Type B pancreatic cell (in vitro differentiated cells): Measurements from ENCODE around the gene CCNL1. TPM values are rescaled to one million over a fixed set of nuclear protein-coding genes. Genes with fewer than 3 reads are reported as not detected.
"Not testable (repeated sequence)": the region's sequence is repeated elsewhere in the genome, so short reads cannot be mapped to it uniquely, and the experiment has no call there.

Experiments used
- DNase-seq: peaks from one replicate; pipeline ENCODE4 v3.0.0; 2021; ENCODE audit warnings: mixed read lengths; ENCODE audit not compliant: unreplicated experiment; ENCODE audit errors: extremely low spot score
- H3K27ac Mint-ChIP-seq: 2 replicates; pipeline ENCODE4 v1.8.0; 2021; ENCODE audit warnings: mild to moderate bottlenecking, mixed read lengths
- H3K27me3 Mint-ChIP-seq: 2 replicates; pipeline ENCODE4 v1.8.0; 2021; ENCODE audit warnings: mixed read lengths
- H3K36me3 Mint-ChIP-seq: 2 replicates; pipeline ENCODE4 v1.8.0; 2021; ENCODE audit warnings: mixed read lengths
- H3K4me1 Mint-ChIP-seq: one replicate; pipeline ENCODE4 v1.8.0; 2021; ENCODE audit warnings: mixed read lengths; ENCODE audit not compliant: unreplicated experiment
- H3K4me3 Mint-ChIP-seq: 2 replicates; pipeline ENCODE4 v1.8.0; 2021; ENCODE audit warnings: mild to moderate bottlenecking, mixed read lengths
- H3K9me3 Mint-ChIP-seq: 2 replicates; pipeline ENCODE4 v1.8.0; 2021; ENCODE audit warnings: mixed read lengths
- total RNA-seq: library from RNA; stranded (reverse); gene quantifications from 2 replicates; pipeline ENCODE4 v1.2.1, GENCODE V29; 2021; ENCODE audit warnings: low replicate concordance
- TF ChIP-seq, protein P1 (sequence below): fragments of 200-600 bp; sonication (generic); conservative IDR thresholded peaks from 2 replicates; pipeline ENCODE4 v1.5.0; 2021; ENCODE audit warnings: antibody characterized with exemption, mild to moderate bottlenecking

Gene CCNL1
- total RNA-seq, 1 donor from 2014 or later = 145 TPM

DNA sequence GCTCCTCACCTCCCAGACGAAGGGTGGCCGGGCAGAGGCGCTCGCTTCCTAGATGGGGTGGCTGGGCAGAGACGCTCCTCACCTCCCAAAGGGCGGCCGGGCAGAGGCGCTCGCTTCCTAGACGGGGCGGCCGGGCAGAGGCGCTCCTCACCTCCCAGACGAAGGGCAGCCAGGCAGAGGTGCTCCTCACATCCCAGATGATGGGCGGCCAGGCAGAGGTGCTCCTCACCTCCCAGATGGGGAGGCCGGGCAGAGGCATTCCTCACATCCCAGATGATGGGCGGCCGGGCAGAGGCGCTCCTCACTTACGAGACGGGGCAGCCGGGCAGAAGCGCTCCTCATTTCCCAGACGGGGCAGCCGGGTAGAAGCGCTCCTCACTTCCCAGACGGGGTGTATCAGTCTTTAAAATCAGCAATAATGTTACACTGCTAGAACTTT lies 19.4 kb upstream of the CCNL1 start:
- Mint-ChIP-seq H3K36me3 (peaks cover 29% of the 10 kb centered on the region), H3K9me3 (peaks cover 7% of the 10 kb centered on the region), H3K4me1 (peaks cover 8% of the 10 kb centered on the region), H3K27me3 (no peaks in the 10 kb centered on the region), H3K27ac (no peak overlapping the region), H3K4me3 (no peak overlapping the region)
- TF ChIP-seq, protein P1, sequence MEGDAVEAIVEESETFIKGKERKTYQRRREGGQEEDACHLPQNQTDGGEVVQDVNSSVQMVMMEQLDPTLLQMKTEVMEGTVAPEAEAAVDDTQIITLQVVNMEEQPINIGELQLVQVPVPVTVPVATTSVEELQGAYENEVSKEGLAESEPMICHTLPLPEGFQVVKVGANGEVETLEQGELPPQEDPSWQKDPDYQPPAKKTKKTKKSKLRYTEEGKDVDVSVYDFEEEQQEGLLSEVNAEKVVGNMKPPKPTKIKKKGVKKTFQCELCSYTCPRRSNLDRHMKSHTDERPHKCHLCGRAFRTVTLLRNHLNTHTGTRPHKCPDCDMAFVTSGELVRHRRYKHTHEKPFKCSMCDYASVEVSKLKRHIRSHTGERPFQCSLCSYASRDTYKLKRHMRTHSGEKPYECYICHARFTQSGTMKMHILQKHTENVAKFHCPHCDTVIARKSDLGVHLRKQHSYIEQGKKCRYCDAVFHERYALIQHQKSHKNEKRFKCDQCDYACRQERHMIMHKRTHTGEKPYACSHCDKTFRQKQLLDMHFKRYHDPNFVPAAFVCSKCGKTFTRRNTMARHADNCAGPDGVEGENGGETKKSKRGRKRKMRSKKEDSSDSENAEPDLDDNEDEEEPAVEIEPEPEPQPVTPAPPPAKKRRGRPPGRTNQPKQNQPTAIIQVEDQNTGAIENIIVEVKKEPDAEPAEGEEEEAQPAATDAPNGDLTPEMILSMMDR = no peak
- DNase-seq = no peak

DNA sequence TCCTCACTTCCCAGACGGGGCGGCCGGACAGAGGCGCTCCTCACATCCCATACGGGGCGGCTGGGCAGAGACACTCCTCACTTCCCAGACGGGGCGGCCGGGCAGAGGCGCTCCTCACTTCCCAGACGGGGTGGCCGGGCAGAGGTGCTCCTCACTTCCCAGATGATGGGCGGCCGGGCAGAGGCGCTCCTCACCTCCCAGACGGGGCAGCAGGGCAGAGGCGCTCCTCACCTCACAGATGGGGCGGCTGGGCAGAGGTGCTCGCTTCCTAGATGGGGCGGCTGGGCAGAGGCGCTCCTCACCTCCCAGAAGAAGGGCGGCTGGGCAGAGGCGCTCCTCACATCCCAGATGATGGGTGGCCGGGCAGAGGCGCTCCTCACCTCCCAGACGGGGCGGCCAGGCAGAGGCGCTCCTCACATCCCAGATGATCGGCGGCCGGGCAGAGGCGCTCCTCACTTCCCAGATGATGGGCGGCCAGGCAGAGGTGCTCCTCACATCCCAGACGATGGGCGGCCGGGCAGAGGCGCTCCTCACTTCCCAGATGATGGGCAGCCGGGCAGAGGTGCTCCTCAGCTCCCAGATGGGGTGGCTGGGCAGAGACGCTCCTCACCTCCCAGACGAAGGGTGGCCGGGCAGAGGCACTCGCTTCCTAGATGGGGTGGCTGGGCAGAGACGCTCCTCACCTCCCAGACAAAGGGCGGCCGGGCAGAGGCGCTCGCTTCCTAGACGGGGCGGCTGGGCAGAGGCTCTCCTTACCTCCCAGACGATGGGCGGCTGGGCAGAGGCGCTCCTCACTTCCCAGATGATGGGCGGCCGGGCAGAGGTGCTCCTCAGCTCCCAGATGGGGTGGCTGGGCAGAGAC lies 18.8 kb upstream of the CCNL1 start:
- H3K4me1 Mint-ChIP-seq = peaks cover 11% of the 10 kb centered on the region
- not testable (repeated sequence) for H3K9me3 Mint-ChIP-seq, H3K27ac Mint-ChIP-seq, H3K4me3 Mint-ChIP-seq, DNase-seq, H3K27me3 Mint-ChIP-seq
- peaks cover 28% of the 10 kb centered on the region for H3K36me3 Mint-ChIP-seq

DNA sequence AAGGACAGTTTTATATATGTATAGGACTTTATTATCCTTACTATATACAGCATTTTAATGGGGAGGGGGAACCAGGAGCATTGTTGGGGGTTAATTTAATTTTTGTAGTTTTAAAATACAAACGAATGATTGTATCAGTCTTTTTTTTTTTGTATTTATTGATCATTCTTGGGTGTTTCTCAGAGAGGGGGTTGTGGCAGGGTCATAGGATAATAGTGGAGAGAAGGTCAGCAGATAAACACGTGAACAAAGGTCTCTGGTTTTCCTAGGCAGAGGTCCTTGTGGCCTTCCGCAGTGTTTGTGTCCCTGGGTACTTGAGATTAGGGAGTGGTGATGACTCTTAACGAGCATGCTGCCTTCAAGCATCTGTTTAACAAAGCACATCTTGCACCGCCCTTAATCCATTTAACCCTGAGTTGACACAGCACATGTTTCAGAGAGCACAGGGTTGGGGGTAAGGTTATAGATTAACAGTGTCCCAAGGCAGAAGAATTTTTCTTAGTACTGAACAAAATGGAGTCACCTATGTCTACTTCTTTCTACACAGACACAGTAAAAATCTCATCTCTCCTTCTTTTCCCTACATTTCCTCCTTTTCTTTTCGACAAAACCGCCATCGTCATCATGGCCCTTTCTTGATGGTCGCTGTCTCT lies 18.0 kb upstream of the CCNL1 start:
- not testable (repeated sequence) for H3K9me3 Mint-ChIP-seq, DNase-seq, H3K27me3 Mint-ChIP-seq, H3K27ac Mint-ChIP-seq
- Mint-ChIP-seq H3K4me3 (peak overlapping the region; percentile 74), H3K4me1 (peaks cover 11% of the 10 kb centered on the region), H3K36me3 (peaks cover 20% of the 10 kb centered on the region)

DNA sequence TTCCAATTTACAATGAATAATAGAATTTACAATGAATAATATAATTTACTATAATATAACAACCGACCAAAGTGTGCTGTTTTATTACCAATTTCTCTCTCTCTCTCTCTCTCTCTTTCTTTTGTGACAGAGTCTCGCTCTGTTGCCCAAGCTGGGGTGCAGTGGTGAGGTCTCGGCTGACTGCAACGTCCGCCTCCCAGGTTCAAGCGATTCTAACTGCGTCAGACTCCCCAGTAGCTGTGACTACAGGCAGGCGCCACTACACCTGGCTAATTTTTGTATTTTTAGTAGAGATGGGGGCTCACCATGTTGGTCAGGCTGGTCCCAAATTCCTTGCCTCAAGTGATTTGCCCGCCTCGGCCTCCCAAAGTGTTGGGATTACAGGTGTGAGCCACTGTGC lies 17.0 kb upstream of the CCNL1 start:
- H3K4me3 Mint-ChIP-seq = peak overlapping the region; percentile 74
- no peaks in the 10 kb centered on the region for H3K9me3 Mint-ChIP-seq
- peaks cover 11% of the 10 kb centered on the region for H3K4me1 Mint-ChIP-seq
- H3K36me3 Mint-ChIP-seq = peaks cover 16% of the 10 kb centered on the region
- DNase-seq = no peak
- peak overlapping the region; percentile 94 for H3K27ac Mint-ChIP-seq
- H3K27me3 Mint-ChIP-seq = no peaks in the 10 kb centered on the region
- TF ChIP-seq, protein P1 = no peak

DNA sequence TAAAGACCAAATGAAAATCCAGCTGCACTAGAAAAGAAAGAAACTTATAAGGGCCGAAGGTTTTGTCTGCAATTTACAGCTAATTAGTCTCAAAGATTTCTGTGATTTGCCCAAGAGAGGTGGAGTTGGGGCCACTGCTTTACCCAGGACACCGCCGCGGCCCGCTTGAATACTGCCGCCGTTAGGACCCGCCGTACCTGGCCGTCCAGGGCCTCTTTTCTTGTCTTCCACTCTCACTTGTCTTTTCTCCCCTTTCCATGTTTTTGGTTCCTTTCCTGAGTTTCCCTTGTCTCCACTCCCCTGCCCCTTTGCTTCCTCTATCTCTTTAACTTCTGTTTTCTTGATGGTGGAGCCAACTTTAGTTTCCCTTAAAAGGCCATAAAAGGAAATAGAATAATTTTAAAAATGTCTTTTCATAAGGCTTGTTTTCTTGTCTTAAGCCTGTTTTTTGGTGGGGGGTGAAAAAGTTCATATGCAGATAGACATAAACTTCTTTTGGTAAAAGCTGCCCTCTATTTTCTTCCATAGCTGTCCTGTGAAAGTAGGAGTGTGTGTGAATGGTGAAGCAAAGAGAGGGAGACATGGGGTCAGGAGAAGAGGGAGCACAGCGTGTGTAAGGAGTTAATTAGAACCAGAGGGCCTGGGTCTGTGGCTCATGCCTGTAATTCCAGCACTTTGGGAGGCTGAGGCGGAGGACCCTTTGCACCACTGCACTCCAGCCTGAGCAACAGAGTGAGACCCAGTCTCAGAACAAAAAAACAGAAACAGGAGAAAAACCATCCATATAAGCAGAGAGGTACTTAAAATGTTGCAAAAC lies 16.0 kb upstream of the CCNL1 start:
- H3K27me3 Mint-ChIP-seq = no peaks in the 10 kb centered on the region
- TF ChIP-seq, protein P1 = no peak
- peak overlapping the region; percentile 91 for H3K4me3 Mint-ChIP-seq
- peak overlapping the region; percentile 94 for H3K27ac Mint-ChIP-seq
- H3K36me3 Mint-ChIP-seq = peaks cover 16% of the 10 kb centered on the region
- no peak for DNase-seq
- H3K4me1 Mint-ChIP-seq = peaks cover 11% of the 10 kb centered on the region
- no peaks in the 10 kb centered on the region for H3K9me3 Mint-ChIP-seq

DNA sequence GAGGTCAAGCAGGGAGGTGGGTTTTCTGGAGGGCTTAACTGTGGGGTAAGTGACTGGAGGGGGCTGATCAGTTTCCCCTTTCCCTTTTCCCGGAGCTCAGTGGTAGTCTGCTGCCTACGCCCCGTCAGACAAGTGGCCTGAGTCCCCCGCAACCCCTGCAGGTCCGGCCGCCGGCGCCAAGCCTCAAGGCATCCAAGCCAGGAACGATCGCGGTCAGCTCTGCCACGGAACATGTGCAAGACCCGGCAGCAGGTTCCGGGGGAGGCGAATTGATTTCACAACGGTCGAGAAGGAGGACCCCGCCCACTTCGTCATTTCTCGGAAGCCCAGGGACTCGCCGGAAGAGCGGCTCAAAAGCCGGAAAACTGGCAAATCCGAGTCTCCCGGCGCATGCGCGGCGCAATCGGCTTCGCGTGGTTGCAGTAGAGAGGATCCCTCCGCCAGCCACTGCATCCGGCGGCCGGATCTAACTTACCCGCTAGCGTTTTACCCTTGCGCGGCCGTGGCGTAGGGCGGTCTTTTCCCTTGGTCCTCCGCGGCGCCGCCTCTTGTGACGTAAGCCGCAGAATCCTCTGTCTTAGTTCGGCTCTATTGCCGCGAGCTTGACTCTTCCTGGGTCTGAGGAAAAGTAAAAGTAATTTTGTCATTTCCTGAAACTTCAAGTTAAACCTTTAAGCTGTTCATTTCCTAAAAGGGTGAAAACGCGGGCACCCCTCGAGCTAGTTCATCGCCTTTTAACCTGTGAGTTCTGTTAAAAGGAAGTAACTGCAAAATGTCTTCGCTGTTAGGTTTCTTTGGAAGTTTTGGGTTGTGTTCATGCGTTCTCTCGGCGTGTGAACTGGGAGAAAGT lies 14.9 kb upstream of the CCNL1 start:
- Mint-ChIP-seq H3K36me3 (peaks cover 9% of the 10 kb centered on the region), H3K27ac (peak overlapping the region; percentile 94), H3K27me3 (no peaks in the 10 kb centered on the region), H3K4me3 (peak overlapping the region; percentile 91), H3K9me3 (no peaks in the 10 kb centered on the region), H3K4me1 (peaks cover 11% of the 10 kb centered on the region)
- TF ChIP-seq, protein P1 = no peak
- DNase-seq = peak; percentile 99
